SW480 (cell line): ENCODE data around the gene POTEH.
"Not testable (repeated sequence)": the region's sequence is repeated elsewhere in the genome, so short reads cannot be mapped to it uniquely, and the experiment has no call there.

ENCODE experiments used
- DNase-seq: peaks from one replicate; pipeline ENCODE4 v3.0.0-alpha.2; 2016; ENCODE audit warnings: low spot score

Gene POTEH

GRCh38 chr22:15738157-15738908 is 48.5 kb downstream of the POTEH start:
- not testable (repeated sequence) for DNase-seq

GRCh38 chr22:15738909-15739391 is 49.1 kb downstream of the POTEH start:
- DNase-seq = not testable (repeated sequence)

GRCh38 chr22:15747636-15748323 is 58.0 kb downstream of the POTEH start:
- not testable (repeated sequence) for DNase-seq

GRCh38 chr22:15749181-15749970 is 59.5 kb downstream of the POTEH start:
- DNase-seq = not testable (repeated sequence)

GRCh38 chr22:15759443-15760097 is 69.7 kb downstream of the POTEH start:
- not testable (repeated sequence) for DNase-seq

GRCh38 chr22:15760388-15761150 is 70.7 kb downstream of the POTEH start:
- not testable (repeated sequence) for DNase-seq

- not testable (repeated sequence) for DNase-seq
These were observed 71.4 kb downstream of the POTEH start for GRCh38 chr22:15761151-15761777.

- not testable (repeated sequence) for DNase-seq
These were observed 73.7 kb downstream of the POTEH start for GRCh38 chr22:15763559-15763958.
